Measurements from ENCODE around the gene SFRP2.

Gene SFRP2

GRCh38 chr4:153785910-153786721, 2.8 kb downstream of the SFRP2 start:
- no peak overlapping the region for H3K4me3 ChIP-seq (ENCODE audit: low read depth, low read length)
- in situ Hi-C loops (cut with HindIII; ENCODE audit: low sequenced_read_pairs): no loop called here
- DNase-seq (ENCODE audit: low read depth, low spot score): peak; percentile 49
- TF ChIP-seq CTCF (IDR thresholded peaks at IDR 0.05; ENCODE audit: low read depth, low read length): peak; percentile 41

- no peak overlapping the region for H3K4me3 ChIP-seq (ENCODE audit: low read depth, low read length)
- DNase-seq (ENCODE audit: low read depth, low spot score): no peak
- no peak for TF ChIP-seq CTCF (IDR thresholded peaks at IDR 0.05; ENCODE audit: low read depth, low read length)
- in situ Hi-C loops (cut with HindIII; ENCODE audit: low sequenced_read_pairs): no loop called here
These were observed 4.7 kb downstream of the SFRP2 start for GRCh38 chr4:153784166-153784699.

- in situ Hi-C loops (cut with HindIII; ENCODE audit: low sequenced_read_pairs): no loop called here
- H3K4me3 ChIP-seq (ENCODE audit: low read depth, low read length): no peak overlapping the region
- DNase-seq (ENCODE audit: low read depth, low spot score): no peak
- TF ChIP-seq CTCF (IDR thresholded peaks at IDR 0.05; ENCODE audit: low read depth, low read length): no peak
These were observed 6.3 kb downstream of the SFRP2 start for GRCh38 chr4:153782581-153782980.

- H3K4me3 ChIP-seq (ENCODE audit: low read depth, low read length): no peak overlapping the region
- peak; percentile 63 for DNase-seq (ENCODE audit: low read depth, low spot score)
- in situ Hi-C loops (cut with HindIII; ENCODE audit: low sequenced_read_pairs): no loop called here
- TF ChIP-seq CTCF (IDR thresholded peaks at IDR 0.05; ENCODE audit: low read depth, low read length): peak; percentile 23
These were observed 7.0 kb downstream of the SFRP2 start for GRCh38 chr4:153781717-153782416.

GRCh38 chr4:153781280-153781679, 7.6 kb downstream of the SFRP2 start:
- no peak overlapping the region for H3K4me3 ChIP-seq (ENCODE audit: low read depth, low read length)
- DNase-seq (ENCODE audit: low read depth, low spot score): no peak
- in situ Hi-C loops (cut with HindIII; ENCODE audit: low sequenced_read_pairs): no loop called here
- no peak for TF ChIP-seq CTCF (IDR thresholded peaks at IDR 0.05; ENCODE audit: low read depth, low read length)

- TF ChIP-seq CTCF (IDR thresholded peaks at IDR 0.05; ENCODE audit: low read depth, low read length): no peak
- DNase-seq (ENCODE audit: low read depth, low spot score): no peak
- in situ Hi-C loops (cut with HindIII; ENCODE audit: low sequenced_read_pairs): no loop called here
- no peak overlapping the region for H3K4me3 ChIP-seq (ENCODE audit: low read depth, low read length)
These were observed 8.0 kb downstream of the SFRP2 start for GRCh38 chr4:153780876-153781275.
